ENCODE data around the gene BBS4.
A peak's percentile ranks its signal among the peaks of the same experiment; 100 is the strongest.
"Not testable (repeated sequence)": the region's sequence is repeated elsewhere in the genome, so short reads cannot be mapped to it uniquely, and the experiment has no call there.

BBS4 gene

DNA sequence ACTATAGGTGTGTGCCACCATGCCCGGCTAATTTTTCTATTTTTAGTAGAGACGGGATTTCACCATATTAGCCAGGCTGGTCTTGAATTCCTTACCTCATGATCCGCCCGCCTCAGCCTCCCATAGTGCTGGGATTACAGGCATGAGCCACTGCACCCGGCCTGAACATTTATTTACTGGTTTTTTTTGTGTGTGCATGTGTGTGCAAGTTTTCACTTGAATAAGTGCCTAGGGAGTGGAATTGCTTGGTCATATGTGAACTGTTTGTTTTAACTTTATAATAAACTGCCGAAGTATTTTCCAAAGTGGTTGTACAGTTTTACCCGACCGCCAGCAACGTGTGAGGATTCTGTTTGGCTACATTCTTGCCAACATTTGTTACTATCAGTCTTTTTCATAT, 14.1 kb downstream of the BBS4 start:
- DNase-seq = no peak

DNA sequence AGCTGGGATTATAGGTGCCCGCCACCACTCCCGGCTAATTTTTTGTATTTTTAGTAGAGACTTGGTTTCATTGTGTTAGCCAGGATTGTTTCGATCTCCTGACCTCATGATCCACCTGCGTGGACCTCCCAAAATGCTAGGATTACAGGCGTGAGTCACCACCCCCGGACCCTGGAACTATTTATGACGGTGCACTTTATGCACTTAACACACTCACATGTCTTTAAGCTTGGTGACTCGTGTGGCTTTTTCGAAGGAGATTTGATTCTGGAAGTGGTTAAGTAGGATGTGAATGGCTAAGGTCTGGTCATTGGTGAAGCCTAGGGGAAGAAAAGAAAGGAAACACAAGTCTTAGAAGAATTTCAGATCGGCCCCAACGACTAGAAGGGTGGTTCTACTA, 20.3 kb downstream of the BBS4 start:
- no peak for DNase-seq

DNA sequence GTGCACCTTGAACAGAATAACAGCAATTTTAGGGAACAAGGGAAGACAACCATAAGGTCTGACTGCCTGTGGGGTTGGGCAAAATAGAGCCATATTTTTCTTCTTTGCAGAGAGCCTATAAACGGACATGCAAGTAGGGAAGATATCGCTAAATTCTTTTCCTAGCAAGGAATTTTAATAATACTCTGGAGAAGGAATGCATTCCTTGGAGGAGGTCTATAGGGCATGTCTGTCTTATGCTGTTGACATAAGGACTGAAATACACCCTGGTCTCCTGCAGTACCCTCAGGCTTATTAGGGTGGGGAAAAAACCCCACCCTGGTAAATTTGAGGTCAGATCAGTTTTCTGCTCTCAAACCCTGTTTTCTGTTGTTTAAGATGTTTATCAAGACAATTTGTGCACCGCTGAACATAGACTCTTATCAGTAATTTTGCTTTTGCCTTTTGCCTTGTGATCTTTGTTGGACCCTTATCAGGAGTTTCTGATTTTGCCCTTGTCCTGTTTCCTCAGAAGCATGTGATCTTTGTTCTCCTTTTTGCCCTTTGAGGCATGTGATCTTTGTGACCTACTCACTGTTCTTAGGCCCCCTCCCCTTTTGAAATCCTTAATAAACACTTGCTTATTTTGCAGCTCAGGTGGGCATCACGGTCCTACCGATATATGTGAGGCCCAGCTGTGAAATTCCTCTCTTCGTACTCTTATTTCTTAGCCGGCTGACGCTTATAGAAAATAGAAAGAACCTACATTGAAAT, 22.7 kb downstream of the BBS4 start:
- DNase-seq = not testable (repeated sequence)

DNA sequence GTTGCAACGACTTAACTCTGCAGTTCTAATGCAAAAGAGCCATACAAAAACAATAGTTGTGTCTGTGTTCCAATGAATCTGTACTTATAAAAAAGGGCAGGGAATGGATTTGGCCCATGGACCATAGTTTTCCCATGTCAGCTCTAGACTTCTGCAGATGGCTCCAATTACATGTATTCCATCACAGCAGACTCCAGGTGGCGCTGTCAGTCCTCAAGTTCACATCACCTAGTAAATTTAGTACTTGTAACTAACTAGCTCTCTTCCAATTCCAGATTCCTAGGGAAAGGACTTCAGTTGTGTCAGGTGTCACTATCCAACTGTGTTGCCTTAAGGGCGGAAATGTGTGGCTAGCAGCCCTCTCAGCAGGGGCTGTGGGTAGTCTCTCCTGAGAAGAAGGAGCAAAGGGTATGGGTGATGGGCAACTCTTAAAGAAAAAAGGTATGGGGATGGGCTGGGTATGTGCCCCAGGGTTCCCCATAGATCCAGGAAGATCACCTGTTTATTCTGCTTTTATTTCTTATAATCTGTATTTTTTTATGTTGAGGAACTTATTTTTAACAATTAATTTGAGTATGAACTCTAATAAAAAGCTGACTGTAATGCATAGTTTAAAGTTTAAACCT, 36.2 kb downstream of the BBS4 start:
- peak; percentile 59 for DNase-seq

DNA sequence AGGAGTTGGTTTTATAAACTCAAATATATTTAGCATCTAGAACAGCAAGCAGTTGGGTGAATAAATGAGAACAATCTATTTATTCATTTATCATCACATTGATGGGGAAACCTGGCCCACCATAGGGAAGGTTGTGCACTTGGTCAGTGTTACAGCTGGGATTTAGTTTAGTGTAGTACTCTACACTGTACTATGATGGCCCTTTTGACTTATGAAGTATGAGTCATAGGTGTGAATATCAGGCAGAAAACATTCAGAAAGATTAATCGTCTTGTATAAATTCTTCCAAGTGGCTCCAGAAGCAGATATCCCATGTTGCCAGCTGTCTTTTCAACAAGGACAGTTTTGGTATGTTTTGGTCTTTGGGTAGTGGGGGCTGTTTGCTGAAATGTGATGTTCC, 38.0 kb downstream of the BBS4 start:
- DNase-seq = no peak

DNA sequence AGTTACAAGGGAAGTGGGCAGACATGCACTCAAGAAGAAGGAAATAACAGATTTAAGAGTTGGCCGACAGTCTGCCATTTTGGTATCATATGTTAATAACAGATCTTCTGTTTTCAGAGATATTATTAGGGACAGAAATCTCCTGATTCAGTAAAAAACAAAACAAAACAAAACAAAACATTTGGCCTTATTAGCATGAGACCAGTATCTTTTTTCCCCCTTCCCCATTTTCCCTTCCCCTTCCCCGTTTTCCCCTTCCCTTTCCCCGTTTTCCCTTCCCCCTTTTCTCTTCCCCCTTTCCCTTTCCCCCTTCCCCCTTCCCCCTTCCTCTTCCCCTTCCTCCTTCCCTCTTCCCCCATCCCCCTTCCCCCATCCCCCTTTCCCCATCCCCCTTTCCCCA, 39.4 kb downstream of the BBS4 start:
- DNase-seq = no peak

DNA sequence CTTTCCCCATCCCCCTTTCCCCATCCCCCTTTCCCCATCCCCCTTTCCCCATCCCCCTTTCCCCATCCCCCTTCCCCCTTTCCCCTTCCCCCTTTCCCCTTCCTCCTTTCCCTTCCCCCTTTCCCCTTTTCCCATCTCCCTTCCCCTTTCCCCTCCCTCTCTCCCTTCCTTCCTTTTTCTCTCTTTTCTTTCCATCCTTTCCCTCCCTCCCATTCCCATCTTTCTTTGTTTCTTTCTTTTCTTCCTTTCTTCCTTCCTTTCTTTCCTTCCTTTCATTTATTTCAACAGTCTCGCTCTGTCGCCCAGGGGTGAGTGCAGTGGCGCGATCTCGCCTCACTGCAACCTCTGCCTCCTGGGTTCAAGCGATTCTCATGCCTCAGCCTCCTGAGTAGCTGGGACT, 39.8 kb downstream of the BBS4 start:
- DNase-seq = not testable (repeated sequence)

DNA sequence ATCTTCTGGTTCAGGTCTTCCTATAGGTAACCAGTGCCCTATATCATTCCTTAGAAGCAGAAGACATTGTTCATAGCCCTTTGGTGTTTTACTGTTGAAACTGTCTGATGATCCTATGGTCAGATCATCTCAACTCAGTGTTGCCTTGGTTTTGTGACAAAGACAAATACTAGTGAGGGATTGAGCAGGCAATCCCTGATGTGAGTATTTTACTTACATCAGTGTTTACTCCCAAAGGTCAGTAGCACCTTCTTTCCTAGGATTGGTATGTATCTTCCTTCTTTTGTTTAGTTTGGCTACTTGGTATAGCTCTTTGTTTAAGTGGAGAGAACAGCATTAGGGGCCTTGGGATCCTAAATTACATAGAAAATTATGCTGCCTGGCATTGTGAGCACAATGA, 41.1 kb downstream of the BBS4 start:
- no peak for DNase-seq

DNA sequence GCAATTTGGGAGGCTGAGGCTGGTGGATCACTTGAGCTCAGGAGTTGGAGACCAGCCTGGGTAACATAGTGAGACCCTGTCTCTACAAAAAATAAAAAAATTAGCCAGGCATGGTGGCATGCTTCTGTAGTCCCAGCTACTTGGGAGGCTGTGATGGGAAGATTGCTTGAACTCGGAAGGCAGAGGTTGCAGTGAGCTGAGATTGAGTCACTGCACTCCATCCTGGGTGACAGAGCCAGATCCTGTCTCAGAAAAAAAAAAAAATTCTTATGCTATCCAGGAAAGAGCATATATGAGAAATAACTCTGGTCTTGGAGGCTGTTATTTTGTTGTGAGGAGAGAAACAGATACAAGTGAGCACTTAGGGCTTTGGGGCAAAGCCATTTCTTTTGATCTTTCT, 42.2 kb downstream of the BBS4 start:
- DNase-seq = not testable (repeated sequence)

DNA sequence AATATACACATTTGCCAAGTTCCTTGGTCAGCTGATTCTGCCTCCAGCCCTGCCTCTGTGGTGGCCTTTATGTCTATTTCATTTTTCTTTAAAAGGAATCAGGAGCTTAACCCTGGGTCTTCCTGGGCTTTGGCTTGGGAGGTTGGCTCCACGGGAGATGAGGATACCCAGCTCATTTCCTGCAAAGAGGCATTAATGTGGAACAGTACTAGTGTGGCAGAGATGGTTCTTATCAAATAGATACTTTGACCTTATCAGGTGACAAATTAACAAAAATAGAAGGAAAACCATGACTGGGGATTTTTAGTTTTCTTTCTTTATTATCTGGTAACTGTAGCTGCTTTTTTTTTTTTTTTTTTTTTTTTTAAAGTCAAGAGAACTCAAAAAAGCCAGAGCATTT, 42.8 kb downstream of the BBS4 start:
- DNase-seq = no peak

DNA sequence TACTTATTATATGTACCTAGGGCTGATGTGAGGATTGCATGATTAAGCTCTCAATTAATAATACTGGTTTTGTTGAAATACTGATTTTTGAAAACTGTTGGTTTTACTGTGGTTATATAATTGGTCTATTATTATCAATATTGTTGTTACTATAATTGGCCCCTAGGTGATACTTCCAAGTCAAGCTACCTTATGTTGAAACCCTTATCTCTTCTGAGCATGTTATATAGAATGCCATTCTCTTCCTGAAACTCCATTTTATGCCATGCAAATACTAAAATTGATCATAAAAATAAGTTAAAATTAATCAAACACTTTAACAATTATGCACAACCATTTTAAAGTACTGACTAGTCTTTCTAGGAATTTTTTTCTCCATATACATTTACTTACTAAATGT, 46.1 kb downstream of the BBS4 start:
- no peak for DNase-seq

DNA sequence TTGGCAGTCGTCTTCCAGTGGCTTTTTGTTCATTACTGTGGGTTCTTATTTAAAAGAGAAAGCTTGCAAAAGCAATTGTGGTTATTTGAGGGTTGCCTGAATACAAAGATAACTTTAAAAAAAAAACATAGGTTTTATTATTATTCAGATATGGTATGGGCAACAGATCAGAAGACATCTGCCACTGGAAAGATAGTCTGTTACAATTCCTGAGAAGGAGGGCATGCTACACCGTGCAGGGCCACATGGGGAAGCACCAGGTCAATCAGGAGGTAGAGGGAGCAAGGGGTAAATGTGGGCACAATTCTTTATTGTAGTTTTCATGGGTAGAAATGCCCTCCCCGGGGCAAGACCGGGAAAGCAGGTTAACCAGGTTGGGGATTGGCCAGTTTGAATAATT, 46.5 kb downstream of the BBS4 start:
- DNase-seq = no peak

DNA sequence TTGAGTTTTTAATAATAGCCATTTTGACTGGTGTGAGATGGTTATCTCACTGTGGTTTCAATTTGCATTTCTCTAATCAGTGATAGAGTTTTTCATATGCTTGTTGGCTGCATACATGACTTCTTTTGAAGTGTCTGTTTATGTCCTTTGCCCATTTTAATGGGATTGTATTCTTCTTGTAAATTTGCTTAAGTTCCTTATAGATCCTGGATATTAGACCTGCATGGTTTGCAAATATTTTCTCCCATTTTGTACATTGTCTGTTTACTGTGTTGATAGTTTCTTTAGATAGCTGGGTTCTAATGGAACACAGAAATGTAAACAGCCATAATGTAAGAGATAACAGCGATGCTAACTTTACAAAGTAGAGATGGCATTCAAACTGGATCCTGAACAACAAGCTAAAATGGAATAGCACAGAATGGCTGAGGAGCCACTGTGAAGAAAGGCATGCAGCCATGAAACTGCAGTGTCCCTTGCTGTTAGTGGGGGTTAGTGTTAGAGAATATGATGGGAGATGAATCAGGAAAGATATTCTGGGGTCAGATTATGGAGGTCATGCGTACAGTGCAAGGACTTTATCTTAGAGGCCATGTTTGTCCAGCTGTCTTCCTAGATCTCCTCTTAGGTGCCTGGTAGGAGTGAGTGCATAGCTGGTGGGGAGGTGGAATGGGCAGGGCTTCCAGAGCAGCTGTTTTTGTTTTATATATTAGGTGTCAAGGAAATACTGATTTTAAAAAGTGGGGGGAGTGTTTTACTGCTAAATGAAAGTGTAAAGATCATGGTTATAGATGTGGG, 48.1 kb downstream of the BBS4 start:
- no peak for DNase-seq

DNA sequence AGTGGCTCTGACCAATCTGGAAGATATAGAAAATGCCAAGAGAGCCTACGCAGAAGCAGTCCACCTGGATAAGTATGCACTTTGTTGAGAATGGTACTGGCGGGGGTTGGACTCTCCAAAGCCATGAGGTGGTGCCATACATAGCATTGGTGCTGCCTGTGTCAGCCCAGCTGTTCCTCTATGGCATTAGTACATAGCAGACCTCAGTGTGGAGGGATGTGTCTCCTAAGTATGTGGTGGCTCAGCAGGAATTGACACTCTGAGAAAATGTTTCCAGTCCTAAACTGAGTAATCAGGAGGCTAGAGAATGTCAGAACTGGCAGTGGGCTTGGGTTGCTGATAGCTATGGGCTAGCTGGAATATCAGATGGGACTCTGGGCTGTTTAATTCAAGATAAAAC, 49.1 kb downstream of the BBS4 start:
- DNase-seq = no peak

DNA sequence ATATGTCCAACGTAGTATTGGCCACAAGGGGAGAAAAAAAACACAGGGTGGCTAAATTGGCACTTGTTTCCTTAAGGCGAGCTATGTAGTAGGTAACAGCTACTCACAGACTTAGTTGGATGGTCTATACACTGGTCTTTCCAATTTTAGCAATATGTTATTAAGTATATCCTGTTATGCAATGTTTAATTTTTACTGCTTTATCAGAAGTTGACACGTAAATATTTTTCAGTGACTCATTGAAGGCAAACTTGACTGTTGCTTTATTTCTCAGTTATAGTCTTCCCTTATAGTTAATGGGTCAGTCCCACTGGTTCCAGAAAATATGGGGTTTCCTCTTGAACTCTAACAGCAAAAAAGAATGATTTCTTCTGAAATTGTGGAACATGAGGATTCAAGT, 51.1 kb downstream of the BBS4 start:
- DNase-seq = no peak

DNA sequence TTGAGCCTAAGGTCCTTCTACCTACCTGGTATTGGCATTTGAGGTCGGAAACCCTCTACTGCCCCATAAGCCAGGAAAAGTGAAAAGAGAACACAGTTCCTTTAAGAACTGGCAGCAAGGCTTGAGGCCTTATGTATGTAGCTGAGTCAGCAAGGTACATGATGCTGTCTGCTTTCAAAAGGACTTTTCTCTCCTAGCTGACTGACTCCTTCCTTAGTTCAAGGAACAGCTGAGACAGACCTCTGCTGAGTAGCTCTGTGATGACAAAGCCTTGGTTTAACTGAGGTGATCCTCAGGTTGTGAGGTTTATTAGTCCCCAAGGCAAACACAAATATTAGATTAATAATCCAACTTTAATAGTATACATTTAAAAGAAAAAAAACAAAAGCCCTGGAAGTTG, 51.7 kb downstream of the BBS4 start:
- no peak for DNase-seq

DNA sequence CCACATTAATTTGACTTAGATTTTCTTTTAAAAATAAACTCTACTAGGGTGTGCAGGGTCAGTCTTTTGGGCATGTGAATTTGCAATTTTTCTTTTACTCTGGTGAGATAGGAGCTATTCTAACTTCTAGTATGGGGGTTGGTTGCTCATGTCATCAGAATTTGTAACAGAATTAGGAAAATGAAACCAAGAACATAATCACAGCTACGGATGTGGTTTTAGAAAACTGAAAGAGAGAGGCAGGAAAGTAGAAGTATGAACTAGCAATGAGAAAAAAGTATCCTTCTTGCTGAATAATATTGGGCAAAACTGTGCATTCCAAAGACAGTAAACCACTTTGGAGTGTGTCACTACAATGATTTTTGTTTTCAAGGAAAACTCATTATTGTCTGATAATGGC, 54.2 kb downstream of the BBS4 start:
- no peak for DNase-seq

DNA sequence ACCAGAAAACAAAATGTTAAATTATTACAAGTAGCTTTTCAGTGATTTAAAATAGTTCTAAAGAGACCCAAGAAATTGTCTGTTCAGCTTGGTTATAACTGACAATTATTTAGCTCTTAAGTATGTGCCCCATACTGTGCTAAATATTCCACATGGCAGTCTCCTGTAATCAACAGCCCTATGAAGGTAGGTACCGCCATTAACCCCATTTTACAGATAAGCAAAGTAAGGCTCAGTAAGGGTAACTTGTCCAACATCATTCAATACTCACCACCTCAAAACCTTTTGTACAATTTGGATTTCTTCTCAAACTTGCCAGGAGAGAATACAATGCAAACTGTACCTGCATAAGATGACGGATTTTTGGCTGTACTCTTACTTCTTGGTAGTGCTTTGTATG, 63.7 kb downstream of the BBS4 start:
- DNase-seq = no peak

DNA sequence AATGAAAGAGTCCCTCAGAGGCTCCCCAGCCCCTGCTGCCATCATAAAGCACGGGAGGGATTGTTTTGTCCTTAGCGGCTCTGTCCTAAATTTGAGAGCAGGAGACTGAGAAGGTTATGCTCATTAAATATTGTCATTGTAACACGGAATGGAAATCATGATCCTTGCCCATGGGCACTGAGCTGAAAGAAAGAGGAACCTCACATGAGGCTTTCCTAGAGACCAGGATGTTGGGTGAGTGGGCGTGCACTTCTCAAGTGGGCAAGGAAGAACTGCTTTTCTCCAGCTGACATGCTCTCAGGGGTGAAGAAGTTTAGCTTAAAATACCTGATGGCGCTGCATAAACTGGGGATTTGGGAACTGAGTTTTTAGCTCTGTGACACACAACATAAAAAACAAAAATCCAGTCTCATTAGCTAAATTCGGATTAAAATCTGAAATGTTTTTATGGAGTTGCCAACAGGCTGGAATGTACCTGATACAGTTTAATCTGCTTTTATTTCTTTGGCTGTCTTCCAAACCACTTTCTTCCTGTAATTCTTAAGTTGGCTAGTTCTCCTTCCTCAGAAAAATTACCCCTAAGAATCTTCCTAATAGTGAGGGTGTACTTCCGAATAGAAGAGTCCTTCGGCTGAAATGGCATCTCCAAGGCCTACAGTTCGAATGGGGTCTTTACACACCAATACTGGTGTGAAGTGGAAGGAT, 65.9 kb downstream of the BBS4 start:
- no peak for DNase-seq

DNA sequence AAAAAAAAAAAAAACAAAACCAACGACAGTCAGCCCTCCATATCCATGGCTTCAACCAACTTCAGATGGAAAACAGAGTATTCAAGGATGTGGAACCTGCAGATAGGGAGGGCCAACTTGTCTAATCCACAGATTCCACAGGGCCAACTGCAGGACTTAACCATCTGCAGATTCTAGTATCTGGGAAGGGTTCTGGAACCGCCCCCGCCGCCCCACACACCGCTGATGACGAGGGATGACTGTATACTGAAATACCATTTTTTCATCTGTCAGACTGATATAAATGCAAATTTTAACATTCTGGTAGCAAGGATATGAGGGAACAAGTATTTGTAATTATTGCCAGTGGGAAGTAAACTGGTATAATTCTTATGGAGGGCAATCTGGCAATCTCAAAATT, 68.1 kb downstream of the BBS4 start:
- no peak for DNase-seq

DNA sequence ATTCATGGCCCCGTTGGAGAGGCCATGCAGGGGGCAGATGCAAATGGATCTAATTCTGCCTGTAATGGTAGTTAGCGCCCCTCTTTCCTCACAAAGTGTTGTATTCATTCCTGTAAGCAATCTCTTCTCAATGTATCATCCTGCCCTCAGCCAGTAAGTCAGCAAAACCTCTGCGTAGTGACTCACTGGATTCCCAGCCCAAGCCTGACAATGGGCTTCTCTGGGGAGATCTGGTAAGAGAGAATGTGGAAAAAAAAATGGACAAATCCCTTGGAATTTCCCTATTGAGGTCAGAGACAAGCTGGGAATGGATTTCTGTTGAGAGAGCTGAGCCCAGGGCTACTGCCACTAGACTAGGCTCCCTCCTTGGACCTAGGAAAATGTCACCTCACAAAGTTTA, 72.2 kb downstream of the BBS4 start:
- DNase-seq = no peak

DNA sequence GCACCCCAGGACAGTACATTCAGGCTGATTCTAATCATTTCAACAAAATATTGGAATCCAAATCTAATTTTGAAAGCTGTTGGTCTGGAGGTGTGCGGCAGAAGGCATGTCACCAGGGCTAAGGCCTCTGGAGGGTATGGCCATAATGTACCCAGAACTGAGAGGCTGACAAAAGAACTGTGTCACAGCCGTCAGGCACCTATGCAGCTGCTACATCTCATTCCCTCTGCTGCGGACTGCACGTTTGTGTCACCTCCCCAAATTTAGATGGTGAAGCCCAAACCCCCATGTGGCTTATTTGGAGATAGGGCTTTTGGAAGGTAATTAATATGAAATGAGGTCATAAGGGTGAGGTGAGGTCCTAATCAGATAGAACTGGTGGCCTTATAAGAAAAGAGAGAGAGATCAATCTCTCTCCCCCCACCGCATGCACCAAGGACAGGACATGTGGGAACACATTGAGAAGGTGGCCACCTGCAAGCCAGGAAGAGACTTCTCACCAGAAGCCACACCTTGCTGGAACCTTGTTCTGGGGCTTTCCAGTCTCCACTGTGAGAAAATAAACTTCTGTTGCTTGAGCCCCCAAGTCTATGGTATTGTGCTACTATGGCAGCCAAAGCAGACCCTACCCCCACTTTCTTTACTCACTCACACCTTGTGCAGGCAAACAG, 74.7 kb downstream of the BBS4 start:
- DNase-seq = no peak

DNA sequence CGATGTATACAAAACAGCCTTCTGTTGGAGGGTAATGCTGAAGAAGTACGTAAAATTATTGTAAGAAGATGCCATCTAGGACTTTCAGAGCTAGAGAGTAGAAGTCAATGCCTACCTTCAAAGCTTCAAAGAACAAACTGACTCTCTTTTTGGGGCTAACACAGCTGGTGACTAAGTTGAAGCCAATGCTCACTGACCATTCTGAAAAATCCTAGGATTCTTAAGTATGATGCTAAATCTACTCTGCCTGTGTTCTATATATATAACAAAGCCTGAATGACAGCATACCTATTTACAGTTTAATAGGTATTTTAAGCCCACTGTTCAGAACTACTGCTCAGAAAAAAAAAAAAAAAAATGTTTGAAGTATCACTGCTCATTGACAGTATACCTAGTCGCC, 78.6 kb downstream of the BBS4 start:
- DNase-seq = no peak
